GM10847 (cell line): Measurements from ENCODE around the gene ZSCAN5A.

ENCODE experiments used
- POLR2A ChIP-seq: IDR thresholded peaks from 2 replicates; pipeline ENCODE4 v1.6.1; 2011; ENCODE audit not compliant: insufficient read length; ENCODE audit errors: extremely low read depth

The ZSCAN5A gene

DNA sequence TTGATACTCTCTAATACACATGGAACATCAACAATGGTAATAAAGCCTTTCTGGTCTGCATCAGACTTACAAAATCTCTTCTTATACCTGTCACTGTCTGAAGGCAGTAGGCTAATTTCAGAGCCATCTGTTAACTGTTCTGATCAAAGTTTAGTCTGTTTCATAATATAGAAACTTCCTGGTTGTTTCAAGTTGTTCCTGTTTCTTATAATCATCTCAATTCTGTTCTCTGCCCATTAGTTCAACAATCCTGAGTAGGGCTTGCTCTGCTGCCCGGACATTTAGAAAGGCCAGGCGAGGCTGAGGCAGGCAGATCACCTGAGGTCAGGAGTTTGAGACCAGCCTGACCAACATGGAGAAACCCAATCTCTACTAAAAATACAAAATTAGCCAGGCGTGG is 5.4 kb upstream of the ZSCAN5A start:
- no peak for TF ChIP-seq POLR2A

DNA sequence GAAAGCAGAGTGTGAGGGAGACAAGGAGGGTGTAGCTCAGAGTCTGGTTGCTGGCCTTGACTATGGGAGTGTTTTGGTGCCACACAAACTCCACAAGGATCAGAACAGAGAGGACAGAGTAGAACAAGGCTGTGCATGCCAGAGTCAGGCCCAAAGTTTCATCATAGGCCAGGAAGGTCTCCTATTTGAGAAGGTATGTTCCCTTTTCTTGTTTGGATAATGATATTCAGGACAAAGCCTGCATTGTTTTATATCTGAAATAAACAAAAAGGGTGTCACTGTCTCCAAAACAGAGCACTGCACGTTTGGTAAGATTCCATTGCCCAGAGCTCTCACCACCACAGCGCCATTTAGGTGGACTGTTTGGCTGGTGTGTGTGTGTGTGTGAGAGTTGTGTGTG is 3.1 kb upstream of the ZSCAN5A start:
- no peak for TF ChIP-seq POLR2A

DNA sequence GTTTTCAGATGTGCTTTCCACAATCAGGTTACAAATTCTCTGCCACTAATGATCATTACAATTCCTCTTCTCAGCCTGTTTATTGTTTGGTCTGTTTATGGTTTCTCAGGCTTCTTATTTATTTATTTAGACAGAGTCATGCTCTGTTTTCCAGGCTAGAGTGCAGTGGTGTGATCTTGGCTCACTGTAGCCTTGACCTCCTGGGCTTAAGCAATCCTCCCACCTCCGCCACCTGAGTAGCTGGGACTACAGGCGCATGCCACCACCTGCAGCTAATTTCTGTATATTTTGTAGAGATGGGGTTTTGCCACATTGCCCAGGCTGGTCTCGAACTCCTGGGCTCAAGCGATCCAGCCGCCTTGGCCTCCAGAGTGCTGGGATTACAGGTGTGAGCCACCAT is 2.1 kb upstream of the ZSCAN5A start:
- no peak for TF ChIP-seq POLR2A

DNA sequence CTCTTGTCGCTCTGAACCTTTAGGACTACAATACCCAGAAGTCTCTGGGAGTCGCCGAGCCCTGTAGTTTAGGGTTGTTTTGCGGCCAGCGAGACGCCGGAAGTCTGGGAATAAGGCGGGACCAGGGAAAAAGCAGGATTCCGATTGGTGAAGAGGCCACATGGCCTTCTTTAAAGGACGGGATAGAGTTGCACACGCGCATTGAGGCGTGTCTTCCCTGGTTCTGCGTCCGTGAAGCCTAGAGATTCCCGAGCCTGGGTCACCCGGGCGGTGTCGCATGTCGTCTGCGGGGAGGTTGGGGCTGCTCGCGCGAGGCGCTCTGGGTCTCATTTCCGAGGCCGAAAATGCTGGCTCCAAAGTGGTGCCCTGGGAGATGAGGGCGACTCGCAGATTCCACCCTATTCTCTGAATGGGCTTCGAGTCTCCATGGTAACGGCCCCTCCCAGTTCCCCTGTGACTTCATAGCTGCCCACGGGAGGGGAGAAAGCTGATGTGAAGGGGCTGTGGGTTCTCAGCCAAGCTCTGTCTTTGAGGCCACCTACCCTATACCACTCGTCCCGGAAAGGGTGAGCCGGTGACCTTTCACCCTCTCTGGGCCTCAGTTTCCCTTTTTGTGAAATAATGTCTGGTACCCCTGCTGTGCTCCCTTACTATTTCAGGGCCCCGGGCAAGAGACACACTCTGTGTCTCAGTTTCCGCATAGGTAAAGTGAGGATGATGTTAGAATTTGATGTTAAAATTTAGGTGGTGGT is 614 bp upstream of the ZSCAN5A start:
- peak; percentile 19 for TF ChIP-seq POLR2A

DNA sequence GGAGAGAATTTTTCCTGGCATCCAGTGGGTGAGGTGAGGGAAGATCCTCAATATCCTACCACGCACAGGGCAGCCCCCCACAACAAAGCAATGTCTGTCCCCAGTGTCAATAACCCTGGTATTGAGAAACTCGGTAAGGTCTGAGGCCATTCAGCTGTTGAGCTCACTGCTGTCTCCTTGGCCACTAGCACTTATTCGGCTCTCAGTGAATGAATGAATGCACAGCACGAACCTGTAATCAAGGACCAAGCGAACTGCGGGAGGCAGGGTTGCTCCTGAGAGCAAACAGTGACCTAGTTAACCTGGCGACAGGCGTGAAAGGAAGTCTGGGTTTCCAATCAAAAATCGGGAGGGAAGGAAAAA is 640 bp downstream of the ZSCAN5A start:
- TF ChIP-seq POLR2A, result no peak

DNA sequence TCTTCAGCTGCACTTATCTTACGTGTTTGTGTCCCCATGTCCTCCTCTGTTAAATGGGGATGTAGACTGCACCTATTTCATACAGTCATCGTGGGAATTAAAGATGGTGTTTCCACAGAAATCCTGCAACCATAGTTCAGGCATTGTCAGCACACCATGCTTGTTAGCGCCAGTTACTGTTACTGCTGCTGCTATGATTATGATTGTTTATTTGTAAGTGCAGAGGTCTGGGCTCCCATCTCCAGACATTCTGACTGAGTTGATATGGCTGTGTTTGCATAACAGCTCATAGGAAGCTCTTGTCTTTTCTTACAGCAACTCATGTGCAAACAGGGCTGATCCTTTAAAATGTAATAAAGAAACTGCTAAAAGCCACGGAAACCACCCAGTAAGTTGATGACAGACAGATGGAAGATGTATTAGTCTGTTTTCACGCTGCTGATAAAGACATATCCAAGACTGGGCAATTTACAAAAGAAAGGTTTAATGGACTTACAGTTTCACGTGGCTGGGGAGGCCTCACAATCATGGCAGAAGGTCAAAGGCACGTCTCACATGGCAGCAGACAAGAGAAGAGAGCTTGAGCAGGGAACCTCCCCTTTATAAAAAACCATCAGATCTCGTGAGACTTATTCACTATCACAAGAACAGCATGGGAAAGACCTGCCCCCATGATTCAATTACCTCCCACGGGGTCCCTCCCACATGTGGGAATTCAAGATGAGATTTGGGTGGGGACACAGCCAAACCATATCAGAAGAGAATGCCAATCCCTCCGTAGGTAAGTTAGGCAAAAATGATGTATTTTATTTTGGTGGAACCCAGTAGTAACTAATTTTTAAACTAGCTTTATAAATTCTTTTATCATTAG is 1.6 kb downstream of the ZSCAN5A start:
- no peak for TF ChIP-seq POLR2A

DNA sequence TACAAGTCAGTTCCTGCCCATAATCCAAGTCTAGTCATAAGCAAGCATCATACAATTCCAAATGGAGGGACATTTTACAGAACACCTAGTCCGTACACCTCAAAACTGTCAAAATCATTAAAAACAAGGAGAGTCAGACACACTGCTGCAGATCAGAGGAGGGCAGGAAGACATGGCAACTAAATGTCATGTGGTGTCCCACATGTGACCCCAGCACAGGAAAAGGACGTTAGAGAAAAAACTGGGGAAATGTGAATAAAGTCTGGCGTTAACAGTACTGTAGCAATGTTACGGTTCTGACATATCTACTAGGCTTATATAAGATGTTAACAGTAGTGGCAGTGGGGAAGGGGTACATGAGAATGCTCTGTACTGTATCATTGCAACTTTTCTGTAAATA is 2.3 kb downstream of the ZSCAN5A start:
- no peak for TF ChIP-seq POLR2A

DNA sequence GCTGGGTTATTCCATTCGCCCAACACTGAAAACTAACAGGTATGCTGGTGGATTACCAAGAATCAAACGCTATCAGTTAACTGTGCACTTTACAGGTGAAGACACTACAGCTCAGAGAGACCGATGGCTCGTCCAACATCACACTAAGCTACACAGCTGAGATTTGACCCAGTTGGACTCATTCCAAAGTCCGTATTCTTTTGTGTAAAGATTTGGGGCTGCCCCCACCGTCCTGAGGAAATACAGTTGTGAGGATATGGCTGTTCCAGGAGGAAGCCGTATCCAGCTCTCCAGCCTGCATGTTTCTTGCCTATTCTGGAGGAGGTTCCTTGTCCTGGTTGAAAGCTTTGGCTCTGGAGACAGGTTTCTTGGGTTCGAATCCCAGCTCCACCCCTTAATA is 4.2 kb downstream of the ZSCAN5A start:
- TF ChIP-seq POLR2A, result no peak

DNA sequence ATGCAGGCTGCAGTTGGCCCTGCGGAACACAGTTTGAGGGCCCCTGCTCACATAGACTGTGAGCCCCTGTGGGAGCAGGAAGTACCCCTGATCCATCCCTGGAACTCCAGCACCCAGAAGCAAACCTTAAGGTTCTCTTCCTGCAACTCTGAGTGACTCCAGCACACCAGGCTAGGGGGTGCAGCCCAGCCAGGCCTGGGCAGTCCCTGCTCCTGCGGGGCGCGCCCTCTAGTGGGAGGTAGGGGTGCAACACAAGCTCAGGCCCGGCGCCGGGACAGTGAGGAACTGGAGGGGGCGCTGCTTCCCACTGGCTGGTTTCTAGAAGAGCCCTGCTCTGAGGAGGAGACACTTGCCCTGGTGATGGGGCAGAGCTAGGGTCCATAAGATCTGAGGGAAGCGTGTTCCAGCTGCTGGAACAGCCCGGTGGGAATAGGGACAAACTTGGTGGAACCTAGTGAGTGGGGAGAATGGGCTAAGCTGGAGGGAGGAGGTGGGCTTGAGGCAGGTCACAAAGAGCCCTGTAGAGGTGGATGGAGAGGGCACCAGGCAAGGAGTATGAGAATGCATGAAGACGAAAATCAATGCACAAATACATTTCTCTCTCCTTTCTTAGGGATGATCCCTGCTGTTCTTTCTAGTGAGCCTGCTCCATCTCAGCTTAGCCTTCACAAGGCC is 5.0 kb downstream of the ZSCAN5A start:
- no peak for TF ChIP-seq POLR2A

DNA sequence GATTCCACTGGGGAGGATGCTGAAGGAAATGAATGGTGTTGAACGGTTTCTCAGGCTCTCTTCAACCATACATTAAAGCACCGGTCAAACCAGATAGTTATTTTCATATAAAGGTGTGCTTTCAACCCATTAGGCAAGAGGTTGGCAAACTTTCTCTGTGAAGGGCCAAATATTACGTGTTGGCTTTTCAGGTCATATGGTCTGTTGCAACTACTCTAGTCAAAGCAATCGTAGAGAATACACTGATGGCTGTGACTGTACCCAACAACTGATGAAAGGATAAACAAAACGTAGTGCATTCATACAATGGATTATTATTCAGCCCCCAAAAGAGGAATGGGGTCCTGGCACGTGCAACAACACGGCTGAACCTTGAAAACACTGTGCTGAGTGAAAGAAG is 5.8 kb downstream of the ZSCAN5A start:
- TF ChIP-seq POLR2A, result no peak

DNA sequence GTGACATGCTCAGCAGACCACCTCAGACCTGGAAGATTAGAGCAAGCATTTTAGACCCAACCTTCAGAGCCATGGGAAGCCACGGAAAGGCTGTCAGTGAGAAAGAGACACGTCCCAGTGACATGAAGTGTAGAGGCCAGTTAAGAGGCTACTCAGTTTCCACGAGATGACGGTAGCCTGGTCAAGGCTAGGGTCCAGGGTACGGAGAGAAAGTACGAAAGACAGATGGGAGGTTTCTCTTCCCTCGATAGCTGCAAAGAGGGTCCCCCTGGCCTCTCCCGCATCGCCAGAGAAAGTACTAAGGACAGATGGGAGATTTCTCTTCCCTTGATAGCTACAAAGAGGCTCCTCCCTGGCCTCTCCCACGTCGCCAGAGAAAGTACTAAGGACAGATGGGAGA is 8.6 kb downstream of the ZSCAN5A start:
- TF ChIP-seq POLR2A, result no peak

DNA sequence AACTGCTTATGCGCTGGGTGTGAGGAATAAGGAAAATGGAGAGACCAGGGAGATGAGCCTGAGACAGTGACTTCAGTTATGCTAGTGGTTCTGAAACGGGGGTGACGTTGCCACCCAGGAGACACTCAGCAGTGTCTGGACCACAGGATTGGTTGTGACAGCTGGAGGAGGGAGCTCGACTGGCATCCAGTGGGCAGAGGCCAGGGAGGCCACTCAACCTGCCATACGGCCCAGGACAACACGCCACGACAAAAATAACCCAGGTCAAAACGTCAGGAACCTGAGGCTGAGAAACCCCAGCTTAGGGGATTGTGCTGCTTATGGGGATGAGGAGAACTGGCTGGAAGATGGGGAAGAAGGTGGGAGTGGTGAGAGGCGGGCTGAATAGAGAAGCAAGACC is 10.4 kb downstream of the ZSCAN5A start:
- no peak for TF ChIP-seq POLR2A

DNA sequence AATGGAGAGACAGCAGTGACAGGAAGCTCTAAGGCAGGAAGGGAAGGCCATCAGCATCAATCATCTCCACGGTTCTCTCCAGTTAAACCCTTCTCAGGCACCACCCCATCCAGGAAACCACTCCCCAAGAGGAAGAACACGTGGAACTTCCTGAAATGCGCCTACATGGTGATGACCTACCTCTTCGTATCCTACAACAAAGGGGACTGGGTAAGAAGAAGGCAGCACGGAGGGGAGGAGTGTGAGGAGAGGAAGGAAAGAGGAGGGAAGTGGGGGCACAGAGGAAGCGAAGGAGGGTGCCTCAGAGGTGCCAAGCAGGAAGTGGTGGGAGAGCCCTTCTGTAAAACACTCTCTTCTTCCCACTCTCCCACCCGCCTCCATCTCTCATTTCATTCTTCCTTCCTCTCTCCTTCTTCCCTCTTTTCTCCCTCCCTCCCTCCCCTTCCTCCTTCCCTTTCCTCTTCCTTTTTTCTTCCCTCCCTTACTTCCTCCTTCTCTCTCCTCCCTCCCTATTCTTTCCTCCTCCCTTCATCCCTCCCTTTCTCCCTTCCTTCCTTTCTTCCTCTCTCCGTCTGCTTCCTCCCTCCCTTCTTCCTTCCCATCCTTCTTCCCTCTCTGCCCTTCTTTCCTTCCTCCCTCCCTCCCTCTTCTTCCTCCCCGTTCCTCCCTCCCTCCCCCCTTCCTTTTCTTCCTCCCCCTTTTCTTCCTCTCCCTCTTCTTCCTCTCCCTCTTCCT is 12.6 kb downstream of the ZSCAN5A start:
- TF ChIP-seq POLR2A, result no peak

DNA sequence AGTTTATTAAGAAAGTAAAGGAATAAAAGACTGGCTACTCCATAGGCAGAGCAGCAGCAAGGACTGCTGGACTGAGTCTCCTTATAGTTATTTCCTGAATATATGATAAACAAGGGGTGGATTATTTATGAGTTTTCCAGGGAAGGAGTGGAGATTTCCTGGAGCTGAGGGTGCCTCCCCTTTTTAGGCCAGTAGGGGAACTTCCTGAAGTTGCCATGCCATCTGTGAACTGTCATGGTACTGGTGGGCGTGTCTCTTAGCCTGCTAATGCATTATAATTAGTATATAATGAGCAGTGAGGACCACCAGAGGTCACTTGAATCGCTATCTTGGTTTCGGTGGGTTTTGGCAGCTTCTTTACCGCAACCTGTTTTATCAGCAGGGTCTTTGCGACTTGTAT is 13.5 kb downstream of the ZSCAN5A start:
- no peak for TF ChIP-seq POLR2A

DNA sequence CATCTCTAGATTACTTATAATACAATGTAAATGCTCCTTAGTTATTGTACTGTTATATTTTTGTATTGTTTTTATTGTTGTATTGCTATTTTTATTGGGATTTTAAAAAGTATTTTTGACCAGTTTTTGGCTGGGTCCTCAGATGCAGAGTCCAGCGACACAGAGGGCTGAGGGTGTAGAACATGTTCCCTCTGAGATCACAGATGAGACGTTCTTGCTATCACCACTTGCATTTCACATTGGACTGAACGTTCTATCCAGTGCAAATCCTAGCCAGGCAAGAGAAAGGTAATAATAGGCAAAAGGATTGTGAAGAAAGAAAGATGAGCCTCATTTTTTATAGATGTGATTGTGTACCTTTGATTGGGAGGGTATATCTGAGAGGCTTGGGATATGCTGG is 15.0 kb downstream of the ZSCAN5A start:
- no peak for TF ChIP-seq POLR2A
